NCI-H82 treated with DMSO at 0.1 percent for 48 hours (cell line): ENCODE measurements around the gene CD44.

Experiments
- DNase-seq: peaks from one replicate; lab custom pipeline; 2025; ENCODE audit not compliant: unreplicated experiment; lab: John Stamatoyannopoulos, UW

Gene CD44

DNA sequence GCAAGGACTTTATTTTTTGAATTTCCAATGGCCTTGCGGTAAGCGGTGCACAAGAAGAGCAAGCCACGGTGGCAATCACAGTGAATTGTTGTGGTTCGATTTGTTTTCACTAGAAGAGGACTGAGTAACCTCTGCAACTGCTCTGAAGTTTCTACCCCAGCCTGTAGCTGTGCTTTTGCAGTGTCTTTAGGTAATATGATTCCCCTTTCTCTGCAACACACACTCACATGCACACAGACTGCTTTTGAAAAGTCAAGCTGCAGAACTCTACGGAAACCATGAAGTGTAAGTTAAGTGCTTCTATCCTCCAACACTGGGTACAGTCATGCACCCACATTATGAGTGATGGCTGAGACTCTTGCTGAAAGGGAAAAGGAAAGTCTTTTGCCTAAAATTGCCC, 38.4 kb downstream of the CD44 start:
- no peak for DNase-seq

DNA sequence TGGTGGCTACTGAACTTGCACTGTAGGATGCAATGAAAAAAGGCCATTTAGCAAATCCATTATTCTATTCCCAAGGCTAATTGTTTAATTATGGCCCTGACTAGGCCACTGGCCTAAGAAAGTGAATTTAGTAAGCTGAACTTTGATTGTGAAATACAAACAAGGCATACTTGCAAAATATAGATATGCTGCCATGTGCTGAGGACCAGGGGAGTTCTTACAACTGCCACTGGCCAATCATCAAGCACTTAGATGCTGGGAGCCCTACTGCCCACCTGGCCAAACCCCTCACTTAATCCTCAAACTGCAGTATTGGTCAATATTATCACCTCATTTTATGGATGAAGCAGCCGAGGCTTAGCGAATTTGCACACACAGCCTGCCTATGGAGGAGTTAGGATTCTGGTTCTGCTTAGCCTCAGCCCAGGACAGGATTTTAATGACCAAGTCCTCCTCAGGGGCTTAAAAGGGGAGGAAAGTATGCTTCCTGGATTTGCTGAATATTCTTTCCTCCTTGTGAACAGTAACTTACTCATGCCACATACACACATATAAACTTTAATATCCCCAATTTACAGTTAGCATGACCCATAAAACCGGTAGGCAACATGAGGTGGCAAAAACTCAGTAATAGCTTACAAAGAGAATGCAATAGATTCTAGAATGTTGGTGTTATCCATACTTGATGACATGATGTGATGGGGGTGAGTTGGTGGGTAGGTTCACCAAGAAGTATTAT, 39.3 kb downstream of the CD44 start:
- DNase-seq: no peak

DNA sequence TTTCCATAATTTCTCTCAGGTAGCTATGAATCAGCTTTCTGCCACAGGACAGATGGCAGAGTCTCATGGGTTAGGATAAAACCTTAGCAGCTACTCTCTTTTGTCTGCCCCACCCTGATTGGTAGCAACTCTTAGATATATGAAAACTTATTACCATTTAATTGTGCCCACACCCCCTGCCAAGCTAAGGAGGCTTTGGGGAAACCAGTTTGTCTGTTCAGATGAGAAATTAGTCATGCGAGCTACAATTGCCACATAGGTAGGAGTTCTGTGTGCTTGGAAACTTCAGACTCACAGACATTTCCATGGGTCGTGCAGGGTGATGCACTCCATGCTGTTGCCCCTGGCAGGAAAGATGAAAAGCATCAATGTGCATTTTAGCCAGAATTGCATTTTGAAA, 39.9 kb downstream of the CD44 start:
- DNase-seq: no peak

DNA sequence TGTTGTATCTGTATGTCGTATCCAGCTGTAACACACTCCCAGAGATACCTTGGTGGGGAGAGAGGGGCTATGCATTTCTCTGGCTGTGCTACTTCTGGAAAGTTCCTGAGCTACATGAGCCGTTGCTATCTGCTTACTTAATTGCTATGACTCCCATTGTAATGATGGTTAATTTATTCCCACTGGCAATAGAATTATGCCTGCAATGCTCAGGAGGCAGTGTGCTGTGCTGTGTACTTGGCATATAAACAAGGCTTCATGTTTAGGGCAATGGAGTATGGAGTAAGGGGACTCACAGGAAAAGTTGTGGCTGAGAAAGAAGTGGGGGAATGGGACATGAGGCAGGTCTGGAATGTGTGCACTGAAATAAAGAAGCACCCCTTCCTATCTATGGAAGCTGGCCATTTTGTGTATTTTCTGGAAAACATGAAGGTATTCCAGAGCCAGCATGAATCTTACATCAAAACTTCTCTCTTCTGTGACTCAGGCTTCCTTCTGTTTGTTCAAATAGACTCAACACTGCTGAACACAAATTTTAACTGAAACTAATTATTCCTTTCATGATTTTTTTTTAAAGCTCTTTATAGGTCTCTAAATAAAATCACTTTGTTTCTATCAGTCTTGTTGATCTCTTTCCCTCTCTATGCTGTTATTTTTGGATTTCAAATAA, 40.6 kb downstream of the CD44 start:
- no peak for DNase-seq

DNA sequence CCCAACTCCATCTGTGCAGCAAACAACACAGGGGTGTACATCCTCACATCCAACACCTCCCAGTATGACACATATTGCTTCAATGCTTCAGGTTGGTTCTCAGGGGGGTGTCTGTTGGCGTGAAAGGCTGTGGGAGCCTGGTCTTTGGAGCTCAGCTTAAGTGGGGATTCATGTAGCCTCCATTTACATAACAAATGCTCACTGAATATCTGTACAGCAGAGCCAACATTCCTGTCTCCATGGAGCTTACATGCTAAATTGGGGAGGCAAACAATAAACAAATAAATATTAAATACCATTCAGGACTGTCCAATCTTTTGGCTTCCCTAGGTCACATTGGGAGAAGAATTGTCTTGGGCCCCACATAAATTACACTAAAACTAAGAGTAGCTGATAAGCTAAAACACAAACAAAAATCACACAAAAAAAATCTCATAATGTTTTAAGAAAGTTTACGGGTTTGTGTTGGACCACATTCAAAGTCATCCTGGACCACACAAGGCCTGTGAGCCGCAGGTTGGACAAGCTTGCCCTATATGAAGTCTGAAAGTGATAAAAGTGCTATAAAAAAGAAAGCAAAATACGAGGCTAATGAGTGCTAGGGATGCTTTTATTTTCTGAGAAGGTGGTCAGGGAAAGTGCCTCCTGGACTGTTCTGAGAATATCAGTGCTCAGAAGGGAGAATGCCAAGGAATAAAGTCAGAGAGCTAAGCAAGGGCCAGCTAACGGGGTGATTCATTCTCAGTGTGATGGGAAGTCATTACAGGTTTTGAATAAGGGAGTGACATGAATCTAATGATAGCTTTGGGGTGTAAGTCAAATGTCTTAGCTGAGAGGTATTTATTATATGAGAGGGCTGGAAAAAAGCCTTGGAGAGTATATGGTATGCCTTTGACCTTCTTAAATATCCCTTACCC, 41.6 kb downstream of the CD44 start:
- no peak for DNase-seq

DNA sequence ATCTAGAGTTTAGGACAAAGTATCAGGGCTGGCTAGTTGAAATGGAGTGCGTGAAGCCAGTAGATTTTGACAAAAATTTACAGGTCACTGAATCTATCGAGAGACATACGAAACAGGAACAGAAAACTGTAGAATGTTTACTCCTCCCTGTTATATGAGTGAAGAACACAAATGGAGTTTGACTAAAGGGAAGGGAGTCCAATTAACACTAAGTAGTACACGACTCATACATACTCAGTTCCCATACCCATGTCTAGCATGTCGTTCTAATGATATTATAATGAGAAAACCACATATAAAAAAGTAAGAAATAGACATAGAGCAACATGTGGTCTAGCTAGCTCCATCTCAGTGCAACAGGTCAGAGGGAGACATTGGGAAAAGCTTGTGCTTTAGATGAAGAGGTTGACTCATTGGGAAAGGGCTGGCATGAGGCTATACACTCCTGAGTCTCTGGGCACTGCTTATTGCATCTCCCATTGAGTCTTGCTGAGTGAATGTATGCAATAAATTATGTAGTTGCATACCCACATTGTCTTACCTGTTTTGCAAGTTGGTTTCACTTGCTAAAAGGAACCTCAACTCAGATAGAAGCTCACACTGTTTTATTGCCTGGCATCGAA, 43.5 kb downstream of the CD44 start:
- no peak for DNase-seq

DNA sequence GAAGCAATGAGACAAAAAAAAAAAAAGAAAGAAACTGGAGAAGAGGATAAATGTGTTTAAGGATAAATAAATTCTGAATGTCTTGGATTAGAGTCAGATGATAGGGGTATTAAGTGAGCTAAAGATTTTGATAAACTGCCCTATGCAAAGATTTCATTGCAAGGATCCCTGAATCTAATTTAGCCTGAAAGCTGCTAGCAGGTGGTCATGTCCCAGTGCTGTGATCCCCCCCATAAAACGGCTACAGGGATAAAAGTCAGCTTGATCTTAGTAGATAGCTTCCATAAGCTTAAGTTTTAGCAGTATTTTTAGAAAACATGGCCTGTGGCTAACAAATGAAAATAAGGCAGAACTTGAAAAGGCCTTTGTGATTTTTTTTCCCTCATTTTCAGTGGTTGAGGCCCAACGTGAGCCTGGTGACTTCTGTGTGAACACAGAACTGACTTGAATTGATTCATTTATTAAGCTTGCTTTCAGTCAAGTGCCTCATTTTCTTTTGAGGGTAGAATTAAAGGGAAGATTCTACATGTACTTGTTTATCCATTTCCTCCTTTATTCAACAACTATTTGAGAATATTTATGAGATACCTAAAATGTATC, 44.5 kb downstream of the CD44 start:
- DNase-seq: peak; percentile 51

DNA sequence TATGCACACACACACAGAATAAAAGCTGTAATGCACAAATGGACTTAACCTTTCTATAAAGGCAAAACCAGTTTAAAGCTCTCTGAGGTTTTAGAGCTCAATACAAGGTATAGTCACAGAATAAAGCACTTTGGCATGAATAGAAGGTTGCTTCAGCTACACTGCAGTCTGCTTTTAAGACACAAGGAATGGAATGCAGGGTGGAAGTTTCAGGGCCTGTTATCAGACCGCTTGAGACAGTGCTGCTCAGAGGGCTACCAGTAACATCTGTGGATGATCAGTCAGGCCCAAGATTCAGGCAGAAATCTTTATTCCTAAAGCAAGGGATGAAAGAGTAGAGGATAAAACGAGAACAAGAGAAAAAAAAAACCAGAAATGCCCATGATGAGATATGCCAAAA, 46.7 kb downstream of the CD44 start:
- no peak for DNase-seq

DNA sequence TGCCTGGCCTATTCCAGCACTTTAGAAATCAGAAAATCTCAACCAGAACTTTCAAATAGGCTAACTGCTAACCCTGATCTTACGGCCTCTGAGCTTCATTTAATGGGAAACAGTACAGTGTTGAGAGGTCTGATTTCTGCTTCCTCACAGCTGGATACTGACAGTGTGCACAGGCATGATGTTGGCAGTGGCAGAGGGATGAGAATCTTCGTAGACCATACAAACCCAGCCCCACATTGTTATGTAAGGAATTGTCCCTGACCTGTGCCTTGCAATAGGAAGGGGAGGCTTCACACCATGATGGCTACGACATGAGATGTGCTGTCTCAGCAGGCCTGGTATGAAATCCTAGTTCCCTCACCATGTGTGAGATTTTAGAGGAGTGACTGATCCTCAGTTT, 49.0 kb downstream of the CD44 start:
- no peak for DNase-seq

DNA sequence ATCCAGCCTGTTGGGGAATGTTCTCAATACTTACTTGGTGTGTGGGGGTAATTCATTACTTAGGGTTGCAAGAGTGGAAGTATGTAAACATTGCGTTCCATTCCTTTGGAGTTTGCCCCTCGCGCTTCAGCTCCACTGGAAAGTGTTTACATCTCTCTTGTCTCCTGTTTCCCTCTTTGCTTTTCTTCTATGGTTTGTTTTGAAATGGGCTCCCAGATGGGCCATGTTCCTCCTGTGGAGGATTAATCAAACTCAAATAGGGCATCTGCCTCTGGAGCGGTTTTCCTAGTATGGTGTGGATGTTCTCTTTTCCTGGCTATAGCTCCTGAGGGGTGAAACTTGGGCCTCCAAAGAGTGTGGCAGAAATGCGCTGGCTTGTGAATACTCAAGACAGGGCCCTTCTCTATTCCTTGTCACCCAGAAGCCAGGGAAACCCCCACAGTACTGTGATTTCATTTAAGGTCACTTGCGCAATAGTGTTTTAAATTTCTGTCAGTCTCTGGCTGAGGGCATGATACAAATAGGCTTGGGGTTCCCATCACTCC, 51.9 kb downstream of the CD44 start:
- no peak for DNase-seq

DNA sequence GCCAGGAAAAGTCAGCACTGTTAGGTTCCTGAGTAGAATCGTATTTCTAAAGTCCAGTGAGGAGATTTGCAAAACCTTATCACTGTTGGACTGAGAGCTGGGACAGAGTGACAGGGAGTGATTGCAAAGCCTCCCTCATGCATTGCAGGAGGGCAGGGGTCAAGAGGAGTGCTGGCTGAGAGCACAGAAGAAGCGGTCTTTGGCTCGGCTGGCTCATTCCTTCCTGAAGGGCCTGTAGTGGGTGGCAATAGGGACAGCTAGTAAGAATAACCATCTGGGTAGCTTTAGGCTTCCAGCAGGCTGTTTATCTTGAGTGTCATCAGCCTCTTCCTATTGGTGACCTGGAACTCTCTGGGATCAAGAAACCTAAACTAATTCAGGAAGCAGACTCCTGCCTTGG, 53.4 kb downstream of the CD44 start:
- no peak for DNase-seq

DNA sequence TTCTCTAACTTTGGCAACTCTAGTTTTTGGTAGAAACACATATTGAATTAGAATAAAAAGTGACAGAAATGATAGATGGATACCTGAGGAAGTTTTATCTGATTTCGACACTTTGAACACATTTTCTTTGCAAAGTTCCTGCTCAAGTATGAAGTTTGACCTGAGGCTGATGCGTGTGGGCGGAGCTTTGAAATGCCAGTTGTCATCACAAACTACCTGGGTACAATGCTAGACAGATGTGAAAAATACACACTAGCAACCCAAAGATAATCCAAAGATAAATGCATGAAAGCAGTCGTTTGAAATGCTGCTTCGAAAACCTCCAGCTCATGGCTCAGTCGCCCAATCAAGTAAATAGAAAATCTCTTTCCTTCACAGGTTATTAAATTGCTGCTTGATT, 54.8 kb downstream of the CD44 start:
- no peak for DNase-seq

DNA sequence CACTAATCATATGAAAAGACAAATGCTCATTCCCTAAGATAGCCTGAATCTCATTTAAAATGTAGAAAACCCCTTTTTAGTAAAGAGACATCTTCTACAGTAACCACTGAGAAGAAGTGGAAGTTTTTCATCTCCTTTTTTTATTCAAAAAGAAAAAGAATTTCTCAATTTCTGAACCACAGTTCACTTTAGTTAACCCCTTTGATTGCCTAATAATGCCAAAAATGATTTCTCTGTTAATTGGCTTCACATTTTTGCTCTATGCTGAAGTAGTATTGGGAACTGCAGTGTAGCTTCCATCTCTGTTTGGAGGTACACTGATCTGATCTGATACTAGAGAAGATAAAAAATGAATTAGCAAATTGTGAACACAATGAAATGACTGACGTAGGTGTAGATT, 58.3 kb downstream of the CD44 start:
- DNase-seq: no peak

DNA sequence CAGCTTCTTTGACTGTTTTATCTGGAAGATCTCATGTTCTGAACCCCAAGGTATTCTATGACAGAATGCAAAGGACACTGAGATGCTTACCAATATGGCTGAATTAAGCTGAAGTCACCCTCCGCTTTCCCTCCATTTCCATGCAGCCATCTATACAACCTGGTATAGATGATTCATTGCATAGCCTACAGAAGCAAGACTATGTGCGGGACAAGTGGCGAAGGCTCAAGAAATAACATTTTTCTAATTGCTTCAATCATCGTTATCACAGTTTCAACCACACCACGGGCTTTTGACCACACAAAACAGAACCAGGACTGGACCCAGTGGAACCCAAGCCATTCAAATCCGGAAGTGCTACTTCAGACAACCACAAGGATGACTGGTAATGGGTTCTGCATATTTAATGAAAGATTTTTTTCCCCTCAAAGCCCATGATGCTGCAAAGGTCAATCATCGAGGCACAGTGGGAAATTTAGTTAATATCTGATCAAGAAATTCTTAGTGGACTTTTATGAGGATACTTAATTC, 61.9 kb downstream of the CD44 start:
- no peak for DNase-seq

DNA sequence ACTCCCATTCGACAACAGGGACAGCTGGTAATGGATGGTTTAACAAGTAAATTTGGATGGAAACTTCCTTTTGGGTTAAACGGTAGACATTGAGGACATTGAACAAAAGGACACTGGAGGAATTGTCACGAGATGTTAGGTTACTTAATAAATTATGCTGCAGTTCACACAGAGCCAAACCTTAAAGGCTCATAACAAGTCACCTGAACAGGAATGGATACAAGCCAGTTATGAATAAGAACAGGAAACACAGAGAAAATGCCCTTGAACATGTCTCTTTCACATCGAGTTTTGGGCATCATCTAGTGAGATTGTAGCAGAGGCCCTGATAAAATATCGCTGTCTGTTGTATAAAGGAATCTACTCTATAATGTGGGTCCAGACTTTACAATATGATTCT, 65.6 kb downstream of the CD44 start:
- DNase-seq: no peak

DNA sequence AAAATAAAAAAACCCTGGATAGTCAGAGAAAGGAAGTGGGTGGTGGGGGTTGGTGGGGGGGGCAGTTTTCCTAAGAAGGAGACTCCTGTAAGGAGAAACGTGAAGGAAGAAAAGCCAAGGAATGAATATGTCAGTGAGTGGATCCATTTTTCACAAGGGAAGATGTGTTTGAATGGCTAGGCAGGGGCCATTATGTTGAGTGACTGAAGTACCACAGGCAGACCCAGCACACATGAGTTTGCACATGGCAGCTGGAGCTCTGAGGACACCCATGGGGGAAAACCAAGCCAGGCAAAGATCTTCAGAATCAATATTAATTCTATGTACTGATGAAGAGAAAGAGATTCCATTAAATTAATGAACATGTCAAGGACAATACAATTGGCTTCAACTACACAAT, 67.6 kb downstream of the CD44 start:
- DNase-seq: no peak

DNA sequence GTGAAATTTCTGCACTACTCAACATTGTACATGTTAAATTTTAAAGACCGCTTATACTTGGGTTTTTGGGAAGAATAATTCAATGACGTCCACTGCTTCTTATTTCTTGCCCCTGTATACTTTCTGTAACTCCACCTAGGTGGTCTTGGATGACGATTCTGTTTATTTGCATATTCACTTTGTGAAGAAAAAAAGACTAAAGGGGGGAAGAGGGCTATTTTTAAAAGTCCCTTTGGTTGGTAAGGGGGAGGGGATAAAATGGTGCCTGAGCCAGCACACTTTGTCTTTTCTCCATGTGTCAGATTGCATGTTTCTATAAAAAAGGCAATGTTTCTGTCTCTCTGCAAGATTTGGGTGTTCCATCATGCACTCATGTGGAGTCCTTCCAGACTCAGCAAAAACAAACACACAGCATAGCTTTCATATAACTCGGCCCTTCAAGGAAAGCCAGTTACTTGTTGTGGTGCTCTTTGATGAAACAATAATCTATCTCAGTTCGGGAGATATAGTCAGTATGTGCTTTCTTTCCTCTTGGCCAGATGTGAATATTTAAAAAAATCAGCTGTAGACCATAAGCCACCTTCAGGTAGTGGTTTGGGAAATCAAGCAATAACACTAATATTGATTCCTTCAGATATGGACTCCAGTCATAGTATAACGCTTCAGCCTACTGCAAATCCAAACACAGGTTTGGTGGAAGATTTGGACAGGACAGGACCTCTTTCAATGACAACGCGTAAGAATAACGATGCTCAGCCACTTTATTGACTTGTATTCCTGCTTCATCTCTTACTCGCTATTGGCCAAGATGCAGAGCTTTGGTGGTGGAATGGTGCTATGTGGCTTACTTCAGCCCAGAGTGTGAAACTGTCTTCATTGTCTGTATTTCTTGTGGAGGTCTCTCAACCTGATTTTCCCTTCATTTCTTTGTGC, 68.8 kb downstream of the CD44 start:
- DNase-seq: no peak

DNA sequence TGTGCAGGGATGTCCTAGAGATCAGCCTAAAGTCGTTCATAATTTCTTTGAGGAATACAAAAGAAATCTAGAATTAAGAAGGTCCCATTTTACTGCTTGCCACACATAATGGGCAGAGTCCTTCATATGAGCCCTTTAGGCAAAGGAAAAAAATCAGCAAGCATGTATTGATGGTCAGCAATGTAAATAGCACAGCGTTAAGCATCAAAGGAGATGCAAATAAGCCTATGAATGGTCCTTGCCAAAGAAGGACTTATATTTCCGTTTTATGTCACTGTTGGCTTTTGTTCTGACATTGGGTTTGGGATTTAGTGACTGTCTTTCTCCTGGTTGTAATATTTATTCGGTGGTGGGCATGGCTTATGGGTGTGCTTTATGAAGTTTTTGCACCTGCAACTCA, 69.8 kb downstream of the CD44 start:
- no peak for DNase-seq

DNA sequence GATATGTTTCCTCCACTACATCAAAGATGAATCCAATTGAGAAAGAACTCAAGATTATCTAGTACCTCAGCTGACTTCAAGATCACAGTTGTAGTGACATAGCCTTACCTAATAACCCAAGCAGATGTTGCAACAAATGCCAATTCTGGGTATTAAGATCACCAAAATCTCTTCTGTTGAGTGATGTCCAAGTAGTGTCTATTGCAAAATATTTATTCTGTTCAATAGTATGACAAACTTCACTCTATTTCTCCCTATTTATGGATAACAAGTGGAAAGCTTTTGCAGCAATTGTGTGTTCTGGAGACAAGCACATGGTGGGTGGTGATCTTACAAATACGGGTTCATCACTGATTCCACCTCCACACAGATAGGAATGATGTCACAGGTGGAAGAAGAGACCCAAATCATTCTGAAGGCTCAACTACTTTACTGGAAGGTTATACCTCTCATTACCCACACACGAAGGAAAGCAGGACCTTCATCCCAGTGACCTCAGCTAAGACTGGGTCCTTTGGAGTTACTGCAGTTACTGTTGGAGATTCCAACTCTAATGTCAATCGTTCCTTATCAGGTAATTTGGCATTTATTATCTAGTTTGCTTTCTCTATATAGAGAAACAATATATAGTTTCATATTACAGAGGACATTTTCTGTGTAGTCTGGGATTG, 72.0 kb downstream of the CD44 start:
- no peak for DNase-seq
